Neural progenitor cell (in vitro differentiated cells): ENCODE measurements around the gene C7orf33. TPM values are rescaled to one million over a fixed set of nuclear protein-coding genes. Genes with fewer than 3 reads are reported as not detected.

Experiments used
- DNase-seq: peaks from one replicate; pipeline ENCODE4 v3.0.0-alpha.2; 2016; ENCODE audit warnings: low spot score
- H2AFZ ChIP-seq: fragments of 200-600 bp; sonication (generic); replicated peaks from 2 replicates; pipeline ENCODE4 v1.6.1; 2016; ENCODE audit warnings: antibody characterized with exemption
- H3F3A ChIP-seq: fragments of 200-600 bp; sonication (generic); 2 replicates; pipeline ENCODE4 v1.6.1; 2016; ENCODE audit warnings: antibody characterized with exemption, low read depth
- H3K27ac ChIP-seq: fragments of 200-600 bp; sonication (generic); 2 replicates; pipeline ENCODE4 v1.5.1; 2016; ENCODE audit warnings: mild to moderate bottlenecking
- H3K27me3 ChIP-seq: fragments of 200-600 bp; sonication (generic); 2 replicates; pipeline ENCODE4 v1.6.1; 2016; ENCODE audit warnings: mild to moderate bottlenecking, moderate library complexity
- H3K36me3 ChIP-seq: fragments of 200-600 bp; sonication (generic); 2 replicates; pipeline ENCODE4 v1.5.1; 2016
- H3K4me1 ChIP-seq: fragments of 200-600 bp; sonication (generic); 2 replicates; pipeline ENCODE4 v1.6.1; 2016; ENCODE audit warnings: mixed run types
- H3K4me2 ChIP-seq: fragments of 200-600 bp; sonication (generic); 2 replicates; pipeline ENCODE4 v1.6.1; 2016
- H3K4me3 ChIP-seq: fragments of 200-600 bp; sonication (generic); 2 replicates; pipeline ENCODE4 v1.5.1; 2016
- H3K79me2 ChIP-seq: fragments of 200-600 bp; sonication (generic); 2 replicates; pipeline ENCODE4 v1.6.1; 2016; ENCODE audit warnings: low read depth
- H3K9ac ChIP-seq: fragments of 200-600 bp; sonication (generic); 2 replicates; pipeline ENCODE4 v1.6.1; 2016
- H3K9me3 ChIP-seq: fragments of 200-600 bp; sonication (generic); 2 replicates; pipeline ENCODE4 v1.5.1; 2016; ENCODE audit warnings: low read depth
- H4K20me1 ChIP-seq: fragments of 200-600 bp; sonication (generic); 2 replicates; pipeline ENCODE4 v1.6.1; 2016; ENCODE audit warnings: low read depth
- H3K27ac Mint-ChIP-seq: 3 replicates; pipeline ENCODE4 v1.8.0; 2021; ENCODE audit warnings: mixed read lengths
- H3K27me3 Mint-ChIP-seq: 2 replicates; pipeline ENCODE4 v1.8.0; 2022; ENCODE audit warnings: low read depth, mild to moderate bottlenecking, inconsistent platforms, moderate library complexity, mixed read lengths; ENCODE audit not compliant: insufficient read depth
- H3K36me3 Mint-ChIP-seq: 3 replicates; pipeline ENCODE4 v1.8.0; 2021; ENCODE audit warnings: mixed read lengths
- H3K4me1 Mint-ChIP-seq: 3 replicates; pipeline ENCODE4 v1.8.0; 2021; ENCODE audit warnings: mixed read lengths
- H3K4me3 Mint-ChIP-seq: 3 replicates; pipeline ENCODE4 v1.8.0; 2021; ENCODE audit warnings: mild to moderate bottlenecking, moderate library complexity, mixed read lengths
- H3K9me3 Mint-ChIP-seq: 3 replicates; pipeline ENCODE4 v1.8.0; 2020; ENCODE audit warnings: mixed read lengths
- EZH2 ChIP-seq: fragments of 200-600 bp; sonication (generic); IDR thresholded peaks from 2 replicates; pipeline ENCODE4 v1.6.1; 2017; ENCODE audit warnings: antibody characterized with exemption, mild to moderate bottlenecking, moderate library complexity
- EZH2phosphoT487 ChIP-seq: fragments of 200-600 bp; sonication (generic); IDR thresholded peaks from 2 replicates; pipeline ENCODE4 v1.6.1; 2017; ENCODE audit warnings: antibody characterized with exemption
- total RNA-seq: library from RNA; depleted of rRNA; stranded (reverse); fragments of >200 nt; gene quantifications from 2 replicates; pipeline ENCODE4 v1.2.3, GENCODE V29; 2015; ENCODE audit warnings: low replicate concordance
- TF ChIP-seq, protein P1 (sequence below): fragments of 200-600 bp; sonication (generic); IDR thresholded peaks from 2 replicates; pipeline ENCODE4 v1.5.1; 2017; ENCODE audit warnings: antibody characterized with exemption, mild to moderate bottlenecking

Gene C7orf33
- total RNA-seq, 1 donor from 2014 or later = not detected

- H3K27ac Mint-ChIP-seq = no peak overlapping the region
- H3K27ac ChIP-seq = no peak overlapping the region
- no peak overlapping the region for H3K9ac ChIP-seq
- H4K20me1 ChIP-seq = no peaks in the 10 kb centered on the region
- H3K36me3 ChIP-seq = no peaks in the 10 kb centered on the region
- no peaks in the 10 kb centered on the region for H3K36me3 Mint-ChIP-seq
- H3K9me3 ChIP-seq = no peaks in the 10 kb centered on the region
- H2AFZ ChIP-seq = no peak overlapping the region
- H3K79me2 ChIP-seq = no peaks in the 10 kb centered on the region
- H3K9me3 Mint-ChIP-seq = no peaks in the 10 kb centered on the region
- no peaks in the 10 kb centered on the region for H3K4me1 Mint-ChIP-seq
- no peaks in the 10 kb centered on the region for H3K4me1 ChIP-seq
- no peaks in the 10 kb centered on the region for H3K27me3 ChIP-seq
- H3K4me3 Mint-ChIP-seq = no peak overlapping the region
- H3K27me3 Mint-ChIP-seq = peaks cover 3% of the 10 kb centered on the region
- TF ChIP-seq EZH2phosphoT487 (no peak), EZH2 (no peak)
- TF ChIP-seq, protein P1, sequence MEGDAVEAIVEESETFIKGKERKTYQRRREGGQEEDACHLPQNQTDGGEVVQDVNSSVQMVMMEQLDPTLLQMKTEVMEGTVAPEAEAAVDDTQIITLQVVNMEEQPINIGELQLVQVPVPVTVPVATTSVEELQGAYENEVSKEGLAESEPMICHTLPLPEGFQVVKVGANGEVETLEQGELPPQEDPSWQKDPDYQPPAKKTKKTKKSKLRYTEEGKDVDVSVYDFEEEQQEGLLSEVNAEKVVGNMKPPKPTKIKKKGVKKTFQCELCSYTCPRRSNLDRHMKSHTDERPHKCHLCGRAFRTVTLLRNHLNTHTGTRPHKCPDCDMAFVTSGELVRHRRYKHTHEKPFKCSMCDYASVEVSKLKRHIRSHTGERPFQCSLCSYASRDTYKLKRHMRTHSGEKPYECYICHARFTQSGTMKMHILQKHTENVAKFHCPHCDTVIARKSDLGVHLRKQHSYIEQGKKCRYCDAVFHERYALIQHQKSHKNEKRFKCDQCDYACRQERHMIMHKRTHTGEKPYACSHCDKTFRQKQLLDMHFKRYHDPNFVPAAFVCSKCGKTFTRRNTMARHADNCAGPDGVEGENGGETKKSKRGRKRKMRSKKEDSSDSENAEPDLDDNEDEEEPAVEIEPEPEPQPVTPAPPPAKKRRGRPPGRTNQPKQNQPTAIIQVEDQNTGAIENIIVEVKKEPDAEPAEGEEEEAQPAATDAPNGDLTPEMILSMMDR = no peak
- H3K4me2 ChIP-seq = no peak overlapping the region
- H3K4me3 ChIP-seq = no peak overlapping the region
- no peak for DNase-seq
- H3F3A ChIP-seq = no peaks in the 10 kb centered on the region
Observed at GRCh38 chr7:148580446-148580845, 10.1 kb upstream of the C7orf33 start.

DNA sequence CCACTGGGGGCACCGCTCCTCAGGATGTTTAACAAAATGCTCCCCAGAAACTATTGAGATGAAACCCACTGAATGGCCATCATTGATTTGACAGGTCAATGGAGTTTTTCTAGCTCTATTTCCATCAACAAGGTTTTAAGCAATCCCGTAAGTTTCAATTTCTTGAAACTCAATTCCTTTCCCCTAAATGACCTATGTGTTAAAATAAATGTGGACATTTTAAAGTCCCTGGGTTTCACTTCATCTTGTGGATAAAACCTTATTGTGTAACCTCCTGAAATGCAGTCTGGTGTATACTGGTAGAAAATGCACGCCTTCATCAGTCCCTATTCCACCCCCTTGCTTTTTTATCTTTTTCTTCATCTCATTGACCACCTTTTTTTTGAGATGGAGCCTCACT, 8.9 kb upstream of the C7orf33 start:
- Histone ChIP-seq H3K79me2 (no peaks in the 10 kb centered on the region), H3K4me1 (no peaks in the 10 kb centered on the region), H3K4me2 (no peak overlapping the region), H4K20me1 (no peaks in the 10 kb centered on the region), H2AFZ (no peak overlapping the region), H3K9ac (no peak overlapping the region), H3F3A (no peaks in the 10 kb centered on the region), H3K27me3 (no peaks in the 10 kb centered on the region), H3K36me3 (no peaks in the 10 kb centered on the region), H3K4me3 (no peak overlapping the region), H3K27ac (no peak overlapping the region), H3K9me3 (no peaks in the 10 kb centered on the region)
- H3K27me3 Mint-ChIP-seq = peaks cover 5% of the 10 kb centered on the region
- DNase-seq = no peak
- no peaks in the 10 kb centered on the region for H3K36me3 Mint-ChIP-seq
- H3K9me3 Mint-ChIP-seq = no peaks in the 10 kb centered on the region
- no peaks in the 10 kb centered on the region for H3K4me1 Mint-ChIP-seq
- no peak overlapping the region for H3K4me3 Mint-ChIP-seq
- TF ChIP-seq EZH2phosphoT487 = no peak
- TF ChIP-seq, protein P1 = peak; percentile 0
- no peak overlapping the region for H3K27ac Mint-ChIP-seq

DNA sequence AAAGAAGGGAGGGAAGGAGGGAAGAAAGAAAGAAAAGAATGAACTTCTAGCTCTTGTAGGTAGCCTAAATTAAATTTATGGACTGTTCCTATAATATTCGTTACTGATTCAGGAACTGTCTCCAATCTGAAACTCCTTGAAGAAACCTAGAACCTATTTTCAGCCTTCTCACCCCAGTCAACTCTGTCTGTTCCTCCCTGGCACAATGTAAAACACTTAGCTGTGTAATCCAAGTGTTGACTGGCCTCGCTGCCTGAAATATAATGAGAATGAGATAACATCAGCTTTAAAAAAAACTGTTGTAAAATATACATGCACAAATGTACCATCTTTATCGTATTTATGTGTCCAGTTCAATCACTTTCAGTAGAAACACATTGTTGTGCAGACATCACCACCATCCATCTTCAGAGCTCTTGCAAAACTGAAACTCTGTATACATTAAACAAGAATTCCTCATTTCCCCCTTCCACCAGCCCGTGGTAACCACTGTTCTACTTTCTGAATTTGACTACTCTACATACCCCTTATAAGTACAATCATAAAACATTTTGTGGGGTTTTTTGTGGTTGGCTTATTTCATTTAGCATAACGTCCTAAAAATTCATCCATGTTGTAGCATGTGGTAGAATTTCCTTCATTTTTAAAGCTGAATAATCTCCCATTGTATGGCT, 6.3 kb upstream of the C7orf33 start:
- Histone ChIP-seq H3K36me3 (no peaks in the 10 kb centered on the region), H3K4me2 (no peak overlapping the region), H3K4me1 (peaks cover 12% of the 10 kb centered on the region), H3F3A (peaks cover 3% of the 10 kb centered on the region), H3K27me3 (no peaks in the 10 kb centered on the region), H3K9me3 (no peaks in the 10 kb centered on the region), H3K9ac (no peak overlapping the region), H3K4me3 (no peak overlapping the region), H2AFZ (no peak overlapping the region), H4K20me1 (no peaks in the 10 kb centered on the region), H3K79me2 (no peaks in the 10 kb centered on the region), H3K27ac (no peak overlapping the region)
- H3K27me3 Mint-ChIP-seq = peaks cover 5% of the 10 kb centered on the region
- H3K4me1 Mint-ChIP-seq = peaks cover 11% of the 10 kb centered on the region
- H3K36me3 Mint-ChIP-seq = no peaks in the 10 kb centered on the region
- no peaks in the 10 kb centered on the region for H3K9me3 Mint-ChIP-seq
- no peak overlapping the region for H3K4me3 Mint-ChIP-seq
- DNase-seq = no peak
- TF ChIP-seq, protein P1 = no peak
- TF ChIP-seq EZH2 = no peak
- no peak for TF ChIP-seq EZH2phosphoT487
- H3K27ac Mint-ChIP-seq = no peak overlapping the region
